ENCODE results near the gene CHST15. TPM values are rescaled to one million over a fixed set of nuclear protein-coding genes. Genes with fewer than 3 reads are reported as not detected.
A peak's percentile ranks its signal among the peaks of the same experiment; 100 is the strongest.

The CHST15 gene
- total RNA-seq, 3 donors from 2014 or later: 4.8 to 64.5 (median 10.8) TPM

DNA sequence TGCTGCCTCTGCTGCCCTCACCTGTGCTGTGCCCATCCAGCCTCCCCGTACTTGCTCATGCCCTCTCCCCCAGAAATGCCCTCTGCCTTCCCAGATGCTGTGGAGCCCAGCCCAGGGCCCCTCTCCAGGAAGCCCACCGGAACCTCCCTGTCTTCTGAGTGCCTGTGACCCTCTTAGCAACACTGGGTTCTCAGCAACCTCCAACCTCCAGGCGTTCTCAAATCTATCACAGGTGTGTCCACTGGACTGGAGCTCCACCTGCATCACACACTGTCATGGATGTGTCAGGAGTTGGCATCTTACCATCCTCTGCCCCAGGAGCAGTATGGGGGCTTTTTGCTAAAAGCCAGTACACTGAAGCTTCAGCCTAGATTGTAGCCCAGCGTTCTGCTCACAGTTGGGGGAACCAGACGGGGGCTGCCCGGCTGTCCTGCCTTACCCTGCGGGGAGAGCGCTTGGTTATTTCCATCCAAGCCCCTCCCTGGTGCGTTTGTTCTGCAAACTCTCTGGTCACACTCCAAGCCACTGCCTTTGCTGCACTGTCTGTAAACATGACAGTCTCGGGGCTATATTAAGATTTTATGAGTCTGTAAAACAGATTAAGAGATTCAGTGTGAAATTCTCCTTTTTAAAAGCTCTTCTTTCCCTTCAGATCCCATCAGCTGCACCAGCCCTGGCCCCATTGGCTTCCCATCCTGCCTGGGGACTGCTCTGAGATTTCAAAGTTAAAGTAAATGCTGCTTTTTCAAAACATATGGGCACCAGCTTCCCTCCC, 130.5 kb downstream of the CHST15 start:
- TF ChIP-seq, protein P1, sequence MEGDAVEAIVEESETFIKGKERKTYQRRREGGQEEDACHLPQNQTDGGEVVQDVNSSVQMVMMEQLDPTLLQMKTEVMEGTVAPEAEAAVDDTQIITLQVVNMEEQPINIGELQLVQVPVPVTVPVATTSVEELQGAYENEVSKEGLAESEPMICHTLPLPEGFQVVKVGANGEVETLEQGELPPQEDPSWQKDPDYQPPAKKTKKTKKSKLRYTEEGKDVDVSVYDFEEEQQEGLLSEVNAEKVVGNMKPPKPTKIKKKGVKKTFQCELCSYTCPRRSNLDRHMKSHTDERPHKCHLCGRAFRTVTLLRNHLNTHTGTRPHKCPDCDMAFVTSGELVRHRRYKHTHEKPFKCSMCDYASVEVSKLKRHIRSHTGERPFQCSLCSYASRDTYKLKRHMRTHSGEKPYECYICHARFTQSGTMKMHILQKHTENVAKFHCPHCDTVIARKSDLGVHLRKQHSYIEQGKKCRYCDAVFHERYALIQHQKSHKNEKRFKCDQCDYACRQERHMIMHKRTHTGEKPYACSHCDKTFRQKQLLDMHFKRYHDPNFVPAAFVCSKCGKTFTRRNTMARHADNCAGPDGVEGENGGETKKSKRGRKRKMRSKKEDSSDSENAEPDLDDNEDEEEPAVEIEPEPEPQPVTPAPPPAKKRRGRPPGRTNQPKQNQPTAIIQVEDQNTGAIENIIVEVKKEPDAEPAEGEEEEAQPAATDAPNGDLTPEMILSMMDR (IDR thresholded peaks at IDR 0.05): no peak
- DNase-seq (no peak), ATAC-seq (peak; percentile 20)
- Histone ChIP-seq H3K4me1 (ENCODE audit: low read depth) (no peaks in the 10 kb centered on the region), H3K4me3 (no peak overlapping the region), H3K36me3 (ENCODE audit: low read depth) (no peaks in the 10 kb centered on the region), H3K9me3 (no peaks in the 10 kb centered on the region)
- intact Hi-C loops (cut with DNase I, micrococcal nuclease): no loop called here

DNA sequence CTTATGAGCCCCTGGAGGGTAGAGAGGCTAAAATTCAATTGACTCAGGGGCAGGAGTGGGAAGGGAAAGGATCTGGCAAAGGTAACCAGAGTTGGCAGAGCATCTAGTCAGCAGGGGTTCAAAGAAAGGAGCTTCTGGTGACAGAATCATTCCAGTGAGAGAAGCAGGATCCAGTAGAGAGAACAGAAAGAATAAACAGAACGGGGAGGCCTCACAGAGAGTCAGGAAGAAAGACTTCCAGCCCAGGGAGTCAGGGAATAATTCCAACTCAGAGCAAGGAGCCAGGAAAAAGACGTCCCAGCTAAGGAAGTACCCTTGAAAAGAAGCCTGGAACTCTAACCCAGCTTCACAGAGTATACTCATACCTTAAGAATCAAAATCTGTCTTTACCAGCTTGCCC, 135.2 kb downstream of the CHST15 start:
- Histone ChIP-seq H3K36me3 (ENCODE audit: low read depth) (no peaks in the 10 kb centered on the region), H3K9me3 (no peaks in the 10 kb centered on the region), H3K4me1 (ENCODE audit: low read depth) (no peaks in the 10 kb centered on the region), H3K4me3 (no peak overlapping the region)
- DNase-seq (no peak), ATAC-seq (no peak)
- intact Hi-C loops (cut with DNase I, micrococcal nuclease): no loop called here
- TF ChIP-seq, protein P1 (IDR thresholded peaks at IDR 0.05): no peak

Other genes with a start within 250 kb of the CHST15 start
- gene CPXM2, start 201.8 kb downstream of the CHST15 start, total RNA-seq: 10 to 100 TPM in 1 of 3 donors, 1 to 10 TPM in 2; 3.1 to 56.1 (median 7.7) TPM